AG10803 (cell line): ENCODE data around the gene PPIC.

Experiments
- DNase-seq: peaks from one replicate; pipeline ENCODE4 v3.0.0; 2010; ENCODE audit warnings: low read depth
- H3K4me3 ChIP-seq: 2 replicates; pipeline ENCODE4 v1.5.1; 2011; ENCODE audit warnings: mild to moderate bottlenecking, low read length, control low read depth
- TF ChIP-seq, protein P1 (sequence below): conservative IDR thresholded peaks from 2 replicates; pipeline ENCODE4 v1.5.1; 2011; ENCODE audit warnings: mild to moderate bottlenecking, low read length, control low read depth, inconsistent platforms

Gene PPIC

DNA sequence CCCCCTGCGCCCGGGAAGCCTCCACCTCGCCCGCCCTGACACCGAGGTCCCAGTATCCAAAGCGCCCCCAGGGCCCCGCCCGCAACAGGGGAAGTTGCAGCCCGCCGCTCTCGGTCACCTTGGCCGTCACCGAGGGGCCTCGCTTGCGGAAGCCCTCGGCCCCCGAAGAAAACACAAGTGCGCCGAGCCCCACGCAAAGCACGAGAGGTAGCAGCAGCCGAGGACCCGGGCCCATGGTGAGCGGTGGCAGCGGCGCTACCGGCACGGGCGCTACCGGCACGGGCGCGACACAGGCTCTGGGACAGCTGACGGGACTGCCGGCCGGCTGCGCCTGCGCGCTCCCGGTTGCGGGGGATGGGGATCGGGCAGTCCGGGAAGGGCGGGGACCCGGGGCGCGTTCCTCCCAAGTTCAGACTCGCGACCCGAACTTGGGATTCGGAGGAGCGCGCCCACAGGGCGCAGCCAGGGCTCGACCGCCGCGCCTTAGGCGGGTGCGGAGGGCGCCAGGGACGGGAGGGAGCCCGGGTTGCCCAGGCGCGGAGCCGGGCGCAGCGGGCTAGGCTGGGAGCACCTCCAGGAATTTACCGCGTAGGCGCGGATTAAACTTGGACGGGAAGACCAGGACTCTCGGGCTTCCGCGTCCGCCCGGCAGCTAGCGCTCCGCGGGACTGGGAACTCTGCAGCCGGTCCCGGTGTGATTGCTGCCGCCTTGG lies at the start of gene PPIC:
TSS of gene PPIC (minus strand) at position 335 of the 713 bp plus-strand sequence. CDS start at position 235, 100 bp downstream.
- TF ChIP-seq, protein P1, sequence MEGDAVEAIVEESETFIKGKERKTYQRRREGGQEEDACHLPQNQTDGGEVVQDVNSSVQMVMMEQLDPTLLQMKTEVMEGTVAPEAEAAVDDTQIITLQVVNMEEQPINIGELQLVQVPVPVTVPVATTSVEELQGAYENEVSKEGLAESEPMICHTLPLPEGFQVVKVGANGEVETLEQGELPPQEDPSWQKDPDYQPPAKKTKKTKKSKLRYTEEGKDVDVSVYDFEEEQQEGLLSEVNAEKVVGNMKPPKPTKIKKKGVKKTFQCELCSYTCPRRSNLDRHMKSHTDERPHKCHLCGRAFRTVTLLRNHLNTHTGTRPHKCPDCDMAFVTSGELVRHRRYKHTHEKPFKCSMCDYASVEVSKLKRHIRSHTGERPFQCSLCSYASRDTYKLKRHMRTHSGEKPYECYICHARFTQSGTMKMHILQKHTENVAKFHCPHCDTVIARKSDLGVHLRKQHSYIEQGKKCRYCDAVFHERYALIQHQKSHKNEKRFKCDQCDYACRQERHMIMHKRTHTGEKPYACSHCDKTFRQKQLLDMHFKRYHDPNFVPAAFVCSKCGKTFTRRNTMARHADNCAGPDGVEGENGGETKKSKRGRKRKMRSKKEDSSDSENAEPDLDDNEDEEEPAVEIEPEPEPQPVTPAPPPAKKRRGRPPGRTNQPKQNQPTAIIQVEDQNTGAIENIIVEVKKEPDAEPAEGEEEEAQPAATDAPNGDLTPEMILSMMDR, result no peak
- peak within 1 kb of the TSS; percentile 77 for H3K4me3 ChIP-seq
- peak; percentile 80 for DNase-seq

DNA sequence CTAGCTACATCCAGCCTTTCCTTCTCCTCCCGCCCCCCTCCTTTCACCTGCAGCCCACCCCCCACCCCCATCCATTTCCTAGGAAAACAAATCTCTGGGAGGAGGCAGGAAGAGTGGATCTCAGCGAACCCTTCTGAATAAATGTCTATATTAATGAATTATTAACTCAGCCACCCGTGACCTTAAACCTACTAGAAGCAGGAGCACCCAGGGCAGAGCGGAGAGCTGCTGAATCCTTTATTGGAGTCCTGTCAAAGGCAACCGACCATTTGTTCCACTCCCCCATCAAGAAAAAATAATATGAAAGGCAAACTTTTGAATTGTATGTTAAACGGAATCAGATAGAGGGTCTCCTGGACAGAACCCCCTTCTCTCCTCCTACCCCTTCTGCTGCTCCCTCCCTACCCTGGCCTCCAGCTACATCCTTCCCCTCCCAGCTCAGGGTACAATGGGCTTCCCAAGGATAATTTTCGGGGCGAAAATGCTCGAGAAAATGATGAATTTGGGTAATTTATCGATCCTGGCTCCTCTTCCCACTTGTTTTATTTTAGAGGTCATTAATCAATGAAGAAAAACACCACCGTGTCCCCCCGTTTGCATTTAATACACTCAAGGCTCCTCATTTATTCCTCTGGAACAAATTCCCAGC lies 49.2 kb upstream of the PPIC start:
- H3K4me3 ChIP-seq, result no peak overlapping the region
- TF ChIP-seq, protein P1, result no peak
- DNase-seq, result no peak

DNA sequence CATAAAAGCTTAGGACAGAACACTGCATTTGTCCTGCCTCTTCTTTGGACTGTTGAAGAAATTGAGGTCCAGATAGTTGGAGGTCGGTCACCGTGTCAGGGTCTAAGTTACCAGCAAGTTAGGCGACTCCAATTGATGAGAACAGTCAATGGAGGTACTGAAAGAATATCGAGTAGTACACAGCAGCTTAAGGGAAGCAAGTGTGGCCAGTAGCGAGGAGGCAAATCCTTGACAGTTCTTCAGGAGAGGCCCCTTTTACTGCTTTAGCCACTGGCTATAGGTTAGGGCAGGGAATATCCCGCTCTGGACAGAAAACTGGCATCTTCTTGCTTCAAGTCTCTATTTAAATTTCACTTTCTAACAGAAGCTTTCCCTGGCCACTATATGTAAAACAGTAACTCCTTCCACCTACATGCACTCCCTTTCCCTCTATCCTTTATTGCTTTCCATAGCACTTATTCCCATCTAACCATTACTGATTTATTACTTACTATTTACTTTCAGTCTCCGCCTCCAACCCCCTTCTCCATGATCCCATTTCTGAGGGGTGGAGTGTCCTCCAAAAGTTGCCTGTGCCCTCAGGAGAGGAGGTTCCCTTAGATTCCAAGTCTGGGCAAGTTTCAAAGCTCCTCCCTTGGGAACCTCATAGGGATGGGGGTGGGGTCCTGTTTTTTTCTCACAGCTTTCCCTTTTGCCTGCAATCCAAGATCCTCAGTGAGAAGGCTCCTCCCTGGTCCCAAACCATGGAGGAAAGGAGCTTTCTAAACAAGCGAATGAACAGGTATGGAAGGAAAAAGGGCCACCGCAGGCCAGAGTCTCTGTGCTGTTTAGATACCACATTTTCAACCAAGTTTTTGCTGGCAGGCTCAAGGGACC lies 48.4 kb upstream of the PPIC start:
- TF ChIP-seq, protein P1, result no peak
- H3K4me3 ChIP-seq, result no peak overlapping the region
- DNase-seq, result no peak

DNA sequence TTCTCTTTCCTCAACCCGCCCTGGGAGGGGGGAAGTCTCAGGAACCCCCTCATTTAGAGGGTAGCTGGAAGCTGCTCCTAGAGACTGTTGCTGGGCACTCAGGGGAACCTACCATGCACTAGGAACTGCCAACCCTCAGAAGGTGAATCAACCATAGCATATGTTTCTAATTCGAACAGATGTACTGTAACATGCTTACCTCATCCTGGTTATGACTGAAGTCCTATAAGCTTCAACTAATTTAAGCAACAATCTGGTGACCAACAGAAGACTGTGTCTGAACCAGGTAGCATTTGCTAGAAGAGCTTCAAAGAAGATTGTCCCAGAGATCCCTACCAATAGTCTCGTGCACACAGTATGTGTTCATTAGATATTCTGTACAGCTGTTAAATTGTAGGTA lies 46.8 kb upstream of the PPIC start:
- H3K4me3 ChIP-seq, result no peak overlapping the region
- TF ChIP-seq, protein P1, result no peak
- DNase-seq, result no peak

DNA sequence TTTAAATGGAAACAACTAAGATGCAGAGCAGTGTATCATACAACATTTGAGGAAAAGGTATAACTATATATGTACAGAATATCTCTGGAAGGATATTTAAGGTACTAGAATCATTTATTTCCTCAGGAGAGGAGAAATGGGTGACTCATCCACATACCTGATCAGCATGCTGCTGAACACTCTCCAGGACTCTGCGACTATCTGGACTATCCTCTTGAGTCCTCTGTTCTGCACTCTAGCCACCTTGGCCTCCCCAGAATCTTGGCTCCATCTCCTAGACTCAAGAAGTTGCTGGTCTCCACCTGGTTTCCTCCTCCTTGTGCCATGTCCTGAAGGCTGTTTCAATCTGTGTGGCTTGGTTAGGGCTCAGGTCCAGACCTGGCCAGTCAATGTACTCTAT lies 43.7 kb upstream of the PPIC start:
- DNase-seq, result no peak
- no peak overlapping the region for H3K4me3 ChIP-seq
- TF ChIP-seq, protein P1, result no peak

DNA sequence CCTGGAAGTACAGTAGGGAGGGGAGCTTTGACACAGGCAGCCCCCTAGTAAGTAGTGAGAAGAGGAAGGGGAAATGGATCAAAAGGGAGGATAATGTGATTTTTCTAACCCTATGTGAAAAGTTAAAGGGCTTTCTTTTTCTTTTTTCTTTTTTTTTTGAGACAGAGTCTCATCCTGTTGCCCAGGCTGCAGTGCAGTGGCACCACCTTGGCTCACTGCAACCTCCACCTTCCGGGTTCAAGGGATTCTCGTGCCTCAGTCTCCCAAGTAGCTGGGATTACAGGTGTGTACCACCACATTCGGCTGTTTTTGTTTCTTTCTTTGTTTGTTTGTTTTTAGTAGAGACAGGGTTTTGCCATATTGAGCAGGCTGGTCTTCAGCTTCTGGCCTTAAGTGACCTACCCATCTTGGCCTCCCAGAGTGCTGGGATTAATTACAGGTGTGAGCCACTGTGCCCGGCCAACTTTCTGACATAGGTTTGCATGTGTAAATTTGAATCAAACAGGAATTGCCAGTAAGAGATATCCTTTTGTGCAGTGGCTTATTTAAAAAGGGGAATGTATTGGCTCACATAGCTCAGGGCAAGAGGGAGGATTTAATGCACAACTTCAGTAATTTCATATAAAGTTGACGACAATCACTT lies 39.1 kb upstream of the PPIC start:
- no peak overlapping the region for H3K4me3 ChIP-seq
- DNase-seq, result no peak
- TF ChIP-seq, protein P1, result no peak
